ENCODE results near the gene CCDC66.

GRCh38 chr3:56595975-56596840, 39.2 kb downstream of the CCDC66 start:
- TF ChIP-seq CTCF (IDR thresholded peaks at IDR 0.05) = no peak
- no peak for TF ChIP-seq NRF1 (IDR thresholded peaks at IDR 0.05; ENCODE audit: low read depth, low read length)
- TF ChIP-seq CHD2 (IDR thresholded peaks at IDR 0.05; ENCODE audit: low read length, partially characterized antibody) = no peak
- TF ChIP-seq RAD21 (IDR thresholded peaks at IDR 0.05; ENCODE audit: low read length) = no peak
- TF ChIP-seq TEAD4 (IDR thresholded peaks at IDR 0.05; ENCODE audit: borderline replicate concordance, insufficient read depth) = no peak

Measured in SK-N-SH (cell line).